HG02970 (cell line): ENCODE data around the gene ZSCAN5B.
"Not testable (repeated sequence)": the region's sequence is repeated elsewhere in the genome, so short reads cannot be mapped to it uniquely, and the experiment has no call there.

Source experiments
- ATAC-seq: cut with Tn5 transposase; IDR thresholded peaks from one replicate; pipeline ENCODE4 v1.9.1; 2021; ENCODE audit warnings: mild to moderate bottlenecking, moderate library complexity, moderate number of reproducible peaks; ENCODE audit not compliant: unreplicated experiment, low FRiP score

Gene ZSCAN5B, protein sequence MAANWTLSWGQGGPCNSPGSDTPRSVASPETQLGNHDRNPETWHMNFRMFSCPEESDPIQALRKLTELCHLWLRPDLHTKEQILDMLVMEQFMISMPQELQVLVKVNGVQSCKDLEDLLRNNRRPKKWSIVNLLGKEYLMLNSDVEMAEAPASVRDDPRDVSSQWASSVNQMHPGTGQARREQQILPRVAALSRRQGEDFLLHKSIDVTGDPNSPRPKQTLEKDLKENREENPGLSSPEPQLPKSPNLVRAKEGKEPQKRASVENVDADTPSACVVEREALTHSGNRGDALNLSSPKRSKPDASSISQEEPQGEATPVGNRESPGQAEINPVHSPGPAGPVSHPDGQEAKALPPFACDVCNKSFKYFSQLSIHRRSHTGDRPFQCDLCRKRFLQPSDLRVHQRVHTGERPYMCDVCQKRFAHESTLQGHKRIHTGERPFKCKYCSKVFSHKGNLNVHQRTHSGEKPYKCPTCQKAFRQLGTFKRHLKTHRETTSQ

DNA sequence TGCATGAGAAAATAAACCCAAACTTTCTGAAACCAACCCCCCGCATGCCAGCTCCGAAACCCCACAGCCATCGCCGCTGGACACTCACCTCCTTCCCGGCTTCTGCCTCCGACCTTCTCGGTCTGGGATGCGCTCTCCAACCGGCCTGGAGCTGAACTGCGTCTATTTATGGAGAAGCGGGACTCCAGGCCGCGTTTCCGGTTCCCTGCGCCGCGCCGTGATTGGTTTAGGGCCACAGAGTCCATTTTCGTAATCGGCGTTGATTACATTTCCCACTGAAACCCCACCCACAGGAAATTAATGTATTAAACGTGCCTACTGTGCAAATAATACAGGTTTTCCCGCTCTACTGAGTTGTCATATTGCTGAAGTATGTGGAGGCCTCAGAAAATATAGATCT, at the start of gene ZSCAN5B:
Gene ZSCAN5B (minus strand): TSS at position 138 of the 400 bp plus-strand sequence. CDS start 4,731 bp downstream, outside the sequence.
- ATAC-seq: not testable (repeated sequence)

- not testable (repeated sequence) for ATAC-seq
Observed at GRCh38 chr19:56245764-56246163, 48.2 kb upstream of the ZSCAN5B start.

DNA sequence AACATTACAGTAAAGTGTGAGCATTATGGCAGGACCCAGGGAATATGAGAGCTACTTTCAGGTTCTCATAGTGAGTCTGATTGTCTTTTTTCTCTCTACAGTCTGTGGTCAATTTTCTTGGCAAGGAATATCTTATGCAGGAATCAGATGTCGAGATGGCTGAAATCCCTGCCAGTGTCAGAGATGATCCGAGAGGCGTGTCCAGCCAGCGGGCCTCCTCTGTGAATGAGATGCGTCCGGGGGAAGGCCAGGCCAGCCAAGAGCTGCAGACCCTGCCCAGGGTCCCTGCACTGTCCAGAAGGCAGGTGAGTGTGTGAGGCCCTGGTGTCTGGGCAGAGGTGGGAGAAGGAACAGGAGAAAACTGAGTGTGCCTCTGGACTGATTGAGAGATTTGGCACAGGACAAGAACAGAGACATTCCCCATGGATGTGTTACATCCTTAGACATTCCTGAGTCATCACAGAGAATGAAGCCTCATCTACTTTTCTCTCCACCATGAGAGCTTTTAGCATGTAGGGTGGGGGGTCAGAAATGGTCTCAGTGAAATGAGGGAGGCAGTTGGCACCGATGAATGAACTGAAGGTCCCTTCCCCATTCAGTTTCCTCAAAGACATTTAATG, 47.6 kb upstream of the ZSCAN5B start:
- no peak for ATAC-seq

DNA sequence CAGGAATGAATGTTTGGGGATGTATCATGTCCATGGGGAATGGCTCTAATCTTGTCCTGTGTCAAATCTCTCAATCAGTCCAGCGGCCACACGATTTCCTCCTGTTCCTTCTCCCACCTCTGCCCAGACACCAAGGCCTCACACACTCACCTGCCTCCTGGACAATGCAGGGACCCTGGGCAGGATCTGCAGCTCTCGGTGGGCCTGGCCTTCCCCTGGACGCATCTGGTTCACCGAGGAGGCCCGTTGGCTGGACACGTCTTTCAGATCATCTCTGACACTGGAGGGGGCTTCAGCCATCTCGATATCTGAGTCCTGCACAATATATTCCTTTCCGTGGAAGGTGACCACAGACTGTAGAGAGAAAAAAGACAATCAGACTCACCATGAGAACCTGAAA, 25.9 kb upstream of the ZSCAN5B start:
- no peak for ATAC-seq

- no peak for ATAC-seq
Observed at GRCh38 chr19:56222901-56223300, 25.3 kb upstream of the ZSCAN5B start.

DNA sequence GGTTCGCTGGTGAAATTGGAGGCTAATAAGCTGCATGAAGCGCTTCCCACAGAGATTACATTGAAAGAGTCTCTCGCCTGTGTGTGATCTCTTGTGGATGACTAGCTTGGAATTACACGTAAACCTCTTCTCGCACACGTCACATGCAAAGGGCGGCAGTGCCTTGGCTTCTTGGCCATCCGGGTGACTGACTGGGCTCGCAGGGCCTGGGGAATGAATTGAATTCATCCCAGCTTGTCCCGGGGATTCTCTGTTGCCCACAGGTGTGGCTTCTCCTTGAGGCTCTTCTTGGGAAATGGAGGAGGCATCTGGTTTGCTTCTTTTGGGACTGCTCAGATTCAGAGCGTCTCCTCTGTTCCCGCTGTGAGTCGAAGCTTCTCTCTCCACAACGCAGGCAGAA, 24.3 kb upstream of the ZSCAN5B start:
- ATAC-seq: no peak

- not testable (repeated sequence) for ATAC-seq
Observed at GRCh38 chr19:56221442-56221841, 23.9 kb upstream of the ZSCAN5B start.

- no peak for ATAC-seq
Observed at GRCh38 chr19:56218961-56219360, 21.4 kb upstream of the ZSCAN5B start.

GRCh38 chr19:56217039-56217949, 19.7 kb upstream of the ZSCAN5B start:
- ATAC-seq: no peak

GRCh38 chr19:56211718-56212117, 14.1 kb upstream of the ZSCAN5B start:
- ATAC-seq: no peak

- not testable (repeated sequence) for ATAC-seq
Observed at GRCh38 chr19:56210036-56210435, 12.5 kb upstream of the ZSCAN5B start.

GRCh38 chr19:56209091-56209490, 11.5 kb upstream of the ZSCAN5B start:
- ATAC-seq: no peak

- not testable (repeated sequence) for ATAC-seq
Observed at GRCh38 chr19:56207581-56207980, 10.0 kb upstream of the ZSCAN5B start.

- no peak for ATAC-seq
Observed at GRCh38 chr19:56201973-56202372, 4.4 kb upstream of the ZSCAN5B start, which contains the start of gene ZSCAN5C. ZSCAN5C (plus strand) TSS chr19:56202273; CDS start chr19:56205914, 3,641 bp downstream.

GRCh38 chr19:56199687-56200086, 2.1 kb upstream of the ZSCAN5B start:
- ATAC-seq: no peak

GRCh38 chr19:56193981-56194640, 3.5 kb downstream of the ZSCAN5B start:
- ATAC-seq: no peak

- ATAC-seq: no peak
Observed at GRCh38 chr19:56191711-56192110, 5.9 kb downstream of the ZSCAN5B start.

DNA sequence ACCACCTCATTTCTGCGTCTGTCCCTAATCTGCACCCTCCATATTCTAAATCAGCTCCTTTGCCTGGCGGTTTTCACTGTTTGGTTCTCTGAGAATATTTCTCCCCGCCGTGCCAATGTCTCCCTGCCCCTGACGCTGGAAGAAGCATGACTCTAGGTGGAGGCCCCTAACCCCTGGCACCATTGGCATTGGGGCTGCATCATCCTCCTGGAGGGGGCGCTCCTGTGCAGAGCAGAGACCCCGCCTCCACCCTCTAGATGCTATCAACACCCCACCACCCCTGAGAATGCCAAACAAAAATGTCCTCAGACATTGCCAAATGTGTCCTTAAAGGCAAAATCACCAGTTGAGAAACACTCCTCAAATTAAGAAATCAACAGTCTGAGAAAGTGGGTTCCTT, 6.5 kb downstream of the ZSCAN5B start:
- no peak for ATAC-seq

DNA sequence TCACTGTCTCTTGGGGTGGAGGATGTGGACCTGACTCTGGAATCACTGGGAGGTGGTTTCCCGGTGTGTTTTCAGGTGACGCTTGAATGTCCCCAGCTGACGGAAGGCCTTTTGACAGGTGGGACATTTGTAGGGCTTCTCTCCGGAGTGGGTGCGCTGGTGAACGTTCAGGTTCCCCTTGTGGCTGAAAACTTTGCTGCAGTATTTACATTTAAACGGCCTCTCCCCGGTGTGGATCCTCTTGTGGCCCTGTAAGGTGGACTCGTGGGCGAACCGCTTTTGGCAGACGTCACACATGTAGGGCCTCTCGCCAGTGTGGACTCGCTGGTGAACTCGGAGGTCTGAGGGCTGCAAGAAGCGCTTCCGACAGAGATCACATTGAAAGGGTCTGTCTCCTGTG, 7.8 kb downstream of the ZSCAN5B start:
- ATAC-seq: no peak
